SK-N-DZ (cell line): ENCODE results near the gene PLAAT4. TPM values are rescaled to one million over a fixed set of nuclear protein-coding genes. Genes with fewer than 3 reads are reported as not detected.
A peak's percentile ranks its signal among the peaks of the same experiment; 100 is the strongest.

Experiments
- DNase-seq: peaks from one replicate; pipeline ENCODE4 v3.0.0-alpha.2; 2015; ENCODE audit warnings: low spot score
- polyA plus RNA-seq, 2 experiments: library from polyadenylated mRNA; depleted of rRNA; stranded (reverse); fragments of >200 nt; gene quantifications; 2 replicates each; pipeline ENCODE4 v1.2.3, GENCODE V29; 2014

PLAAT4 gene, protein sequence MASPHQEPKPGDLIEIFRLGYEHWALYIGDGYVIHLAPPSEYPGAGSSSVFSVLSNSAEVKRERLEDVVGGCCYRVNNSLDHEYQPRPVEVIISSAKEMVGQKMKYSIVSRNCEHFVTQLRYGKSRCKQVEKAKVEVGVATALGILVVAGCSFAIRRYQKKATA
- polyA plus RNA-seq (2014; cell fraction: cytosol; rRNA removed), result not detected in 2 replicates
- not detected in 2 replicates for polyA plus RNA-seq (2014; cell fraction: nucleus; rRNA removed)

DNA sequence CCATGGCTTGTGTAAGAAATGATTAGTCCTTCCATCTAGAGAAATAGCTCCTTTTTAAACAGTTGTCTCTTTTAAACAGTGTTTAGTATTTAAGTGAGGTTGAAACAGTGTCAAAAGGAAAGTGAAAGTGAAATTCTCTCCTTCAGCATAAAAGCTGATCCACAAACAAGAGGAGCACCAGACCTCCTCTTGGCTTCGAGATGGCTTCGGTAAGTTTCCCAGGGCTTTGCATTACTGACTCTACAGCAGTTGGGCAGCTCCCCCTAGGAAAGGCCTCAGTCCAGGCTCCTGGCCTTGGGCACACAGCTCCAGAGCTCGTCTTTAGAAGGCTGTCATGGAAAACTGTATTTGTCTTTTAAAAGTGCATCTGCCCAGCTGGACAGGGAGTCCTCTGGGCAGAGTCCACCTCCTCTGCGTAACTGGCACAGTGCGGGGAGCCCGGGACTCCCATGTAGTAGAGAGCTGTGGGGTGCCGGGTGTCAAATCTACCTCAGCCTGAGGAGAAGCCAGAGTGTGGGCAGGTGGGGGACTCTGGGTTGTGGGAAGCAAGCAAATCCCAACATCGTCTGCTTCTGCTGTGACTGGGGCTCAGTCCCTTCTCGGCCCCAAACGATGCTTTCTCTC, at the start of gene PLAAT4:
TSS of gene PLAAT4 (plus strand) at position 140 of the 624 bp plus-strand sequence. CDS start at position 201, 61 bp downstream.
- DNase-seq, result no peak

DNA sequence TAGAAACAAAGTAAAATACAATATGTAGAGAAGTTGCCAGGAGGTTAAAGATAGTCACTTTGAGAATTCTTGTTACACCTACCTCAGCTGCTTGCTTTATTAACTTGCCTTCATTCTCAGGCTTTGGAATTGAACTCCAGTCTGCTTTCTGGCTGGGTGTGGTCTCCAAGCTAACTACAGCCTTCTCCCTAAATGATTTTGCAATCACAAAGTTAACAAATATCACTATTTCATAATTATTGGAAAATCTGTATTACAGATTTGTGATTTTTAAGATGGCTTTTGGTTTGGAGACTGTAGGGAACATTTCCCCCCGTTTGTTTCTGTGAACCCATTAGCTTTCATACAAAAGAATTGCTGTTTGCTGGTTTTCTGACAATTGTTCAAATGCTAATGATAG, 47.8 kb upstream of the PLAAT4 start:
- no peak for DNase-seq

DNA sequence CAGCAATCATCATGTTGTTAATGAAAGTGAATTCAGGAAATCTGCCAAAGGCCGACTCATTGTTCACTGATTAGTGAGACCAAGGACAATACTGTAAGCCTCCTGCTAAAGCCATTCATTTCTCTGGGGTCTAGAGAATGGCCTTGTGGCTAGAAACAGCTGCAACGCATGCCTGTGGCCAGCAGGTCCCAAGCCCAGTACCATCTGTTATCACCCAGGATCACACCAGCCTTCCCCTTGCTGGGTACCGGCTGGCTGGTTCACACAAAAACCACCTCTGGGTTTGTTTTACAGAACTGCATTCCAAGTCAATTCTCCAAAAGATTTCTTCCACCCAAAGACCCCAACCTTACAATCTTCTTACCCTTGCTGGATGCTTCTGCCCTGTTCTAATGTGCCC, 46.7 kb upstream of the PLAAT4 start:
- no peak for DNase-seq

DNA sequence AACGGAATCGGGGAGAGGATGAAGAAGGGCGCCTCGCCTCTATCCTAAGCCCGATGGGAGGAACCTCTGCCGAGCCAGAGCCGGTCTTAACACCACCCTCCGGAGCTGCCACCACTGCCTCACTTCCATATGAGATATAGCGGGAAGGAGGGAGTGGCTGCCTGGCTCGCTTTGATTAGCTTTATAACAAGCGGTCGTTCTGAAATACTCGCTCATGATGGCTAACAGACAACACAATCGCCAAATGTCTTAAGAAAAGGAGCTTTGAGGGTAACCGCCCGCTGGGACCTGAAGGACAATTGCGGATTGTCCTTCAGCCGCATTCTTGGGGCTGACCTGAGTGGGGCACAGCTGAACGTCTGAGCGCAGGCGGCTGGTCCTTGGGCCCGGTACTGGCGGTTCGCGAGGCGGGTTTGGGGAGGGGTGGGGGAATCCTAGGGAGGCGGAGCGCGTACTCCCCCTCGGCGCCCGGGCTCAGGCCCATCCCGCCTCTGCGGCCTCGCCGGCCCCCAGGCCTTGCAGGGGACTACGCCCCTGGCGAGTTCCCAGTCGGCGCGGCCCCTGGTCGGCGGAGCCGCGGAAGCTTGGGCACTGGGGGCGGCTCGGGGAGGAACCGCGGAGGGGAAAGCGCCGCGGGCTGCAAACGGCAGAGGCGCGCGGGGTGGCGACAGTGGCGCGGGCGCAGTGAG, 45.9 kb upstream of the PLAAT4 start, which contains the start of gene PLAAT5:
TSS of gene PLAAT5 (minus strand) at position 617 of the 689 bp plus-strand sequence. CDS start at position 484, 133 bp downstream.
- DNase-seq, result no peak

DNA sequence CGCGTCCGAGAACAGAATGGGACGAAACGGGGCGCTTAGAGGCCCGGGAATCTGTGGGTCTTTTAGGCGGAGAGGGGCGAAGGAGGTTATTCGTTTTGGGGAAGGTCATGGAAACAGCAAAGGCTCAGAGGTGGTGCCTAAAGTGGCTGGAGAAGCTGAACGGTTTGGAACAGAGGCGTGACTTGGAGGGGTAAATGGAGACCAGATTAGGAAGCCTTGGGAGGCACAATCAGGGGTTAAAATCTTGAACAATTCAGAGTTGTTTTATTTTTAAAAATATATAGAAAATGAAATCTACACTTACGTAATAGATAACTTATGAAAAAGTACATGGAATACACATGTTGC, 45.4 kb upstream of the PLAAT4 start:
- DNase-seq, result no peak

DNA sequence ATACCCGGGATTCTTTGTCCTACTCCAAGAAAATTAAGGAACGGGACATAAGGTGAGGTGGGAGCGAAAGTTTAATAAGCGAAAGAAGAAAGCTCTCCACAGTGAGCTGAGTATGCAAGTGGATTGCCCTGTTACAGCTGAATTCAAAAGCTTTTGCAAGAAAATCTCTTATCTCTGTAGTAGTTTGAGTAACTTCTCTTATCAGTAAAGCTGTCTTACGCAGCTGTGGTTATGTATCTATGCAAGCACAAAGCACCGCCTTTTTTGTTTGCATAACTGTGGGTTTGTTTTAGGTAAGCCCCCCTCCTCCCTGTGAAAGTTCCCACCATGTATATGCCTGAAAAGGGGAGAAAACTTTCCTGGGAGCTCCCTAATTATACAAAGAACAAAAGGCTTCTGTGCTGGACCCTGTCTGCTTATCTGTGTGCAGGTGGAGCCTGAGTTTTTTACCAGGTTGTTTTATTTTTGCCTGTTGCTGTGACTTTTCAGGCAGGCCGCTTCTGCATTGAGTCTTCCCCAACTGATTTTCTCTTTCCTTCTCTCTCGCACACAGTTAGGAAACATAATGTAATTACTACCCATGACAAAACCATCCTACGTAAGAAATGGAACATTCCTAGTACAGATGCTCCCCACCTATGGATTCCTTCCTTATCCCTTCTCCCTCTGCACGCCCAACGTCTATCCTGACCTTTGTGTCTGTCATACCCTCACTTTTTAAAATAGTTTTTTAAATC, 44.8 kb upstream of the PLAAT4 start:
- DNase-seq, result no peak

DNA sequence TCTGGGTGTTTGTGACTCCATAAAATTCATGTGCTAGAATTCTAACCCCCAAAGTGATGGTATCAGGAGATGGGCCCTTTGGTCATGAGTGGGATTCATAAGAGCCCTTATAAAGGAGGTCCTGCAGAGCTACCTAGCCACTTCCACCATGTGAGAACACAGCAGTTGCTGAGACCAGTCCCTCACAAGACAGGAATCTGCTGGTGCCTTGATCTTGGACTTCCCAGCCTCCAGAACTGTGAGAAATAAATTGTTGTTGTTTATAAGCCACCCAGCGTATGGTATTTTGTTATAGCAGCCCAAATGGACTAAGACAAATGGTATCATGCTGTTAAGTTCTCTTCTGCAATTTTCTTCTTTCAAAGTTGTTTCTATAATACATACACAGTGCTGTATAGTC, 44.2 kb upstream of the PLAAT4 start:
- no peak for DNase-seq

DNA sequence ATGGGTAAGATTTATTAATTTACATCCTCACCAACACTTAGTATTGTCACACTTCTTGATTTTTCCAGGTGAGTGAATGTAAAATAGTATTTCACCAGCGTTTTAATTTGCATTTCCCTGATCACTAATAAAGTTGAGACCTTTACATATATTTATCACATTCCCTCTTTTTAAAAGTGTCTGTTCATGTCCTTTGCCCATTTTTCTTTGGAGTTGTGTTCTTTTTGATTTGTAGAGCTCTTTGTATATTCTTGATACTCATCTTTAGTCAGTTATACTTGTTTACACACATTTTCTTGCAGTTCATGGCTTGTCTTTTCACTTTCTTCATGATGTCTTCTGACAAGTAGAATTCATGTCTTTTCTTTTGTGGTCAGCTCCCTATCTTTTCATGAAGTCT, 43.5 kb upstream of the PLAAT4 start:
- DNase-seq, result no peak

DNA sequence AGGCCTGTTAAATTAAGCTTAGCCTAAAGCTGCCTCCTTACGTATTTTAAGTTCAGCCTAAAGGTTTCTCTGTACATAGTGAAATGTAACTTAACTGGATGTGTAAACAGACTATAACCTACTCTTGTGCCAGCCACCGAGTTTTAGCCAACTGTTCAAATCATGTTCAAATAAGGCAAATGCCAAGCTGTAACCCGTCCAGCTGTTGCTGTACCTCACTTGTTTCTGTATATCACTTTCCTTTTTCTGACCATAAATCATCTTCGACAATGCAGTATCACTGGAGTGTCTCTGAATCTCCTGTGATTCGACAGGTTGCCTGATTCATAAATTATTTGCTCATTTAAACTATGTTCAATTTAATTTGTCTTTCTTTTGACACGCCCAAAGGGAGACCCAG, 41.6 kb upstream of the PLAAT4 start:
- DNase-seq, result no peak

DNA sequence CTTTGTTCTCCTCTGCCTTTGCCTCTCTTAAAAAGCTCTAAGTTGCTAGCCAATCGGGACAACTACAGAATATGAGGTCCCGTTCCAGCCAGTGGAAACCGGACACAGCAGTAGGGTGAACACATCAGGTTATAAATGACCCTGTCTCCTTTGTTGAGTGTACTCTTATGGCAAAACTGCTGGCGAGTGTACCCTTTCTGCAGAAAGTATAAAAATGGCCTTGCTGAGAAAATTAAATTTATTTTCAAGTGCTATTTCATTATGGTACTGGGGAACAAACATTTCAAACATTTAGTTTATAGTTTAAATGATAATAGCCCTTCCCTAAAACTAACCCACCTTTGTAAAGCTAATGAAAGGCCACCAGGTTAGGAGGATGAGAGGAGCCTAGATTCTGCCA, 36.7 kb upstream of the PLAAT4 start:
- DNase-seq, result no peak

DNA sequence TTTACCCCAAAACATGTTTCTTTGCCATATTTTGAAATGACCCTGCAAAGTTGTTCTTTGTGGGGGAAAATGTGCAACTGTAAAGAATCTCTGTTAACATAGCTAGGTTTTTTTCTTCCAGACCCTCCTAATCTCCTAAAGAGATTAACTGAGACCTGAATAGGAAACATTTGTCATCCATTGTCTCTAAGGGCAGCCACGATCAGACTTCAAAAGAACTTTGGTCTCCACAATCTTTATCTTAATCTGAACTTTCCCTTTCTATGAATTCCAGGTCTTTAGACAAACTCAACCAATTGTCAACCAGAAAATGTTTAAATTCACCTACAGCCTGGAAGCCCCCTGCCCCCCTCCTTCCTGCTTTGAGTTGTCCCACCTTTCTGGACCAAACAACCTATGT, 35.4 kb upstream of the PLAAT4 start:
- no peak for DNase-seq

DNA sequence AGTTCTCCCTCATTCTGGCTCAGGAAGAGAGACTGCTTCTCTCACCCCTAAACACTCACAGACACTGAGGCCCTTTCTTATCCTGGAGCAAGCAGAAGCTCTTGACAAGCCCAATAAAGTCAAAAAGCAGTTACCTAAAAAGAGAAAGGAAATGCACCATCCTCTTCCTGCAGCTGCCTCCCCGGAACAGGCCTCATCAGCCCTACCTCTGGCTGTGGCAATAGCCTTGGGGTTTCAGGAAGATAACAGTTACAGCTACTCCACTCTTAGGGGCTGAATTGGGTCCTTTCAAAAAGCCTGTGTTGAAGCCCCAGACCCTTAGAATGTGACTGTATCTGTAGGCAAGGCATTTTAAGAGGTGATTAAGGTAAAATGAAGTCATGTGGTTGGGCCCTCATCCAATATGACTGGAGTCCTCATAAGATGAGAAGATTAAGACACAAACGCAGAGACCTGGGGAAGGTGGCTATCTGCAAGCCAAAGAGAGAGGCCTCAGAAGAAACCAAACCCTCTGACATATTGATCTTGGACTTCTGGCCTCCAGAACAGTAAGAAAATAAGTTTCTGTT, 34.3 kb upstream of the PLAAT4 start:
- no peak for DNase-seq

DNA sequence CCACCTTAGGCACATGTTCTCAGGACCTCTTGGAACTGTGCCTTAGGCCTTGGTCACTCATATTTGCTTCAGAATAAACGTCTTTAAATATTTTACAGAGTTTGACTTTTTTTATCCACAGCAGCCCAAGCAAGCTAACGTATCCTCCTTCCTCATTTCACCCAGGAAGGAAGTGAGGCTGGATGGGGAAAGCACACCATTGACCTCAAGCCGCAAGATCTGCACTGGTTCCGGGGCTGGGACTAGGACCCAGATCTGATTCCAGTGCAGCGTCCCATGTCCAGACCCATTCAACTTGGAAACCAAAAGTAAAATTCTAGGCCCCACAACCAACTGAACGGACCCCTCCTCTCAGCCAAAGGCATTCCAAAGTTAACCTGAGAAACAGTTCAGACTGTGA, 33.1 kb upstream of the PLAAT4 start:
- no peak for DNase-seq

DNA sequence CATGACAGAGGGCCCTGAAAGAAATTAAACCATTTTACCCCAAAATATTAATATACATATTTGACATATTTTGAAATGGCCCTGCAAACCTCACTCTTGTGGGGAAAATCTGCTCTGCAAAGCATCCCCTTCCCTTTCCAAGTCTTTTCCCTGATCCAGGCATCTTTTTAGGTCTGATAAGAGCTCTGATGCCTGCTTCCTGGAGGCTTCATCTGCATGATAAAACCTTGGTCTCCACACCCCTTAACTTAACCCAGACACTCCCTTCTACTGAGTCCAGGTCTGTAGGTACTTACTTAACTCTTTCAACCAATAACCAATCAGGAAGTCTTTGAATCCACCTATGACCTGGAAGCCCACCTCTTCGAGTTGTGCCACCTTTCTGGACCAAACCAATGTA, 32.6 kb upstream of the PLAAT4 start:
- DNase-seq, result no peak

DNA sequence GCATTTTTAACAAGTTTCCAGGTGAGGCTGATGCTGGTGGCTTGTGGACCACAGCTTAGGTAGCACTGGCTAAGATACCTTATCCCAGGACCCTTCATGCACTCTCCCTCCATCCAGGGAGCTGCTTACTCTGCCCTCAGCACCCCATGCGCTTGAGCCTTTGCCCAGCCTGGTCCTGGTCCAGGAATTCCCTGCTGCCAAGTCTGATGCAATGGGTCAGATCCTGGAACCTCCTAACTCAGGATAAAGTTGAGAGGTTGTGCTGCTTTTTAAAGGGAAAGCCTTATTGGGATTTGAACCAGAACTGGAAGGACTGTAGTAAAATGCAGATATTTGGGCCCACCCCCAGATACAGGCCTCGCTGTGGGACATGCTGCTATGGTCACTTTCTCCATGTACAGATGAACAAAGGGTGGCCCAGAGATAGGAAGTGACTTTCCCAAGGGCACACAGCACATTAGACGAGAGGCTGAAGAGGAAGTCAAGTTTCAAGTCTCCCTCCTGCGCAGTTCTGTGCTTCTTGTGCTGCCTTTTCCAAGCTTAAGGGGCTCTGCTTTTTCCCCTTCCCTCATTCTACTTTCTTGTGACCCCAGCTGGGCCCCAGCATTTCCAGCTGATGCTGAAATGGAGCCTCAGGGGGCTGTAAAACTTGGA, 31.5 kb upstream of the PLAAT4 start:
- no peak for DNase-seq

DNA sequence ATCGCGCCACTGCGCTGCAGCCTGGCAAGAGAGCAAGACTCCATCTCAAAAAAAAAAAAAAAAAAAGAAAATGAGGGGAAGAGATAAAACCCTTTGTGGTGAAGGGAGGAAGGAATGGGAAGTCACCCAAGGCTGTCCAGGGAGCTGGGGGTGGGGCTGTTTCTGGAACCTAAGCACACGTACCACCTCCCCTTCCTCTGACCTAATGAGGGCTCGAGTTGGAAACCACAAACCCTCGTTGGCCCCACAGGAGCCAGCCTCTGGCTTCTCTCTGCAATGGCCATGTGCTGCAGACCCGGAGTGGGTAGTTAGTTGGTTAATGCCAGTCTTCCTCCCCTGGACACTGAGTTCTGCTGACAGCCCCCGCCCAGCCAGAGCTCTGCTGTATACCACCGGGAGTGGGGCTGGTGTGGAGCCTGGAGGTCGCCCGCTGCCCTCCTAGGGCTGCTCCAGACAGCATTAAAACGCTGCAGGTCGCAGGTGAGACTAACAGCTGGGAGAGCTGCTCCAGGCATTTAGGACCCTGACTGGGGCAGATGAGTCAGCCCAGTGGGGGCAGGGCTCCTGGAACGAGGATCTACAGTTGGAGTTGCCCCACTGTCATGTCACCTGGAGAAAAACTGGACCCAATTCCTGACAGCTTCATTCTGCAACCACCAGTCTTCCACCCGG, 30.6 kb upstream of the PLAAT4 start, which contains the start of gene LGALS12:
TSS of gene LGALS12 (plus strand) at position 228 of the 672 bp plus-strand sequence. CDS start at position 603, 375 bp downstream.
- no peak for DNase-seq

DNA sequence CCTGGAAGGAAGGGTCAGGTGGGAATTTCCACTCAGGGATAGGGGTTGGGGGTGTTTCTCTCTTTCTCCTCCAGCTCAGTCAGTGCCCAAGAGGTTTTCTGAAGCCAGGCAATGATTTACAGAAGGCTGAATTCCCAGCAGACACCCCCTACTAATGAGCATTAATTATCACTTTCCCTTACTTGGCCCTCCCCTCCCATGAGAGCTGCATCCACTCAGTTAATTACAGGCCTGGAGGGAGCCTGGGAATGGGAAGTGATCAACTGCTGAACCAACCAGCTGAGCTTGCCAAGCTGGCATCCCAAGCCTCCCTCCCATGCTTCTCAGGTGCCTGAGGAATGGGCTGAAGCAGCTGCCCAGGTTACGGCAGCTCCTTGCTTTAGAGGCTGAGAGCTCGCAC, 29.7 kb upstream of the PLAAT4 start:
- no peak for DNase-seq

DNA sequence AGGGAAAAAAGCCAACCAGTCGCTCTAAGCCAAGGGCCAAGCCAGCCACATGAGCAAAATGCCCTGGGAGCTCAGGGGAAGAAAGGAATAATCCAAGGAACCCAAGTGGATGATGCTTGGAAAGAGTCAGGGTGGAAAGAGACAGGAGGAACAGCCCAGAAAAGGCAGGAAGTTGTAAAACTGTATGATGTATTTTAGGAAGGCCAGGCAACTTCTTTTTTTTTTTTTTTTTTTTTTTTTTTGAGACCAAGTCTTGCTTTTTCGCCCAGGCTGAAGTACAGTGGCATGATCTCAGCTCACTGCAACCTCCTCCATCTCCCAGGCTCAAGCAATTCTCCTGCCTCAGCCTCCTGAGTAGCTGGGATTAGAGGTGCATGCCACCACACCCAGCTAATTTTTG, 29.1 kb upstream of the PLAAT4 start:
- no peak for DNase-seq

DNA sequence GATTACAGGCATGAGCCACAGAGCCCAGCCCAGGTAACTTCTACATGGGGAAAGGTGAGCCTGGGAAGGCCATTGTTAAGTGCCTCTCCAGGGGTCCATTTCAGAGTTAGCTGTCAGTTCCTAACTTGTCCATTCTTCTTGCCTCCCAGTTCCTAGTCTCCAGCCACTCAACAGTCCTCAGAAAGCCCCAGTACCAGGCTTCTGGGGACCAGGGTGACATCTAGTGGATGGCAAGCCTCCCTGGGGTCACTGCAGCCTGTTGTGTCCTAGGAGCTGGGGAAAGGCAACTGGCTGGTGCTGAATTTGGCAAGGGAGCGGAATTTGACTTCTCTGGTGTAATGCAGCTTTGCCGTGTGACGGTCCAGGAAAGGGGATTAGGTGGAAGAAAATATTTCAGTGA, 28.6 kb upstream of the PLAAT4 start:
- DNase-seq, result peak; percentile 7

DNA sequence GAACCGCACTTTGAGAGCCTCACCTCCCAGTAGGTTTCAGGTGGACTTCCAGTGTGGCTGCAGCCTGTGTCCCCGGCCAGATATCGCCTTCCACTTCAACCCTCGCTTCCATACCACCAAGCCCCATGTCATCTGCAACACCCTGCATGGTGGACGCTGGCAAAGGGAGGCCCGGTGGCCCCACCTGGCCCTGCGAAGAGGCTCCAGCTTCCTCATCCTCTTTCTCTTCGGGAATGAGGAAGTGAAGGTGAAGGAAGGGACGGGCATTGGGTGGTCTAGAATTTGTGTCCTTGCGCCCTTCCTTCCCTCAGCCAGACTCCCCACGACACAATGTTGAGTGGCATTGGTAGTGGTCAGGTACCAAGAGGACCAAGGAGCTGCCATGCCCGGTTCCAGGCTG, 27.9 kb upstream of the PLAAT4 start:
- no peak for DNase-seq
